Fibroblast of mammary gland (primary cell): ENCODE measurements around the gene IFITM5.

Source experiments
- DNase-seq: peaks from one replicate; pipeline ENCODE4 v3.0.0-alpha.2; 2010; ENCODE audit warnings: low read depth
- H3K4me3 ChIP-seq: 2 replicates; pipeline ENCODE4 v1.5.1; 2011; ENCODE audit warnings: low read depth, mild to moderate bottlenecking, low read length, moderate library complexity; ENCODE audit not compliant: control insufficient read depth
- TF ChIP-seq, protein P1 (sequence below): conservative IDR thresholded peaks from 2 replicates; pipeline ENCODE4 v1.5.1; 2011; ENCODE audit warnings: low read depth, low read length, inconsistent platforms; ENCODE audit not compliant: control insufficient read depth, insufficient read depth

IFITM5 gene

DNA sequence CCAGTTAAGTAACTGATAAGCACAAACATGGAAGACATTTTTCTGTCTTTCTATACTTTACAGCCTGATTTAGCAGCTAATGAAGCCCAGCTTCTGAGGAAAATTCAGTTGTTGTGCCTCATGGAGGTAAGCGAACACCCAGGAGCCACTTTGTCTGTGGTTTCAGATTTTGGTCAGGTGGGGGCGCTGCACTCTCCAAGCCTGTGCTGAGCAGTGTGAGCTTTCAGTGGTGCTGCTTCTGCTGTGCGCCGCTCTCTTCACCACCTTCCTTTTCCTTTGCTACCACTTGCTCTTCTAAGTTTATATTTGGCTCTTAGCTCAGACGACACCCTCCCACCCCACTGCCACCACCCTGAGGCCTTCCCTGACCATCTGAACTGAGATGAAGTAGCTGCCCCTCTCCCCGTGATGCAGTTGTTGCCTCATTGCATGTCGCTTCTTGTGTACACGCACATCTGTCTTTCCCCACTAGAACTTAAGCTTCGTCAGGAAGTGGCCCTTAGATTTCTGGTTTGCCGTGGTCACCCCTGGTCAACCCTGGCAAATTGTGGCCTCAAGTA lies 48.5 kb downstream of the IFITM5 start:
- no peak overlapping the region for H3K4me3 ChIP-seq
- TF ChIP-seq, protein P1, sequence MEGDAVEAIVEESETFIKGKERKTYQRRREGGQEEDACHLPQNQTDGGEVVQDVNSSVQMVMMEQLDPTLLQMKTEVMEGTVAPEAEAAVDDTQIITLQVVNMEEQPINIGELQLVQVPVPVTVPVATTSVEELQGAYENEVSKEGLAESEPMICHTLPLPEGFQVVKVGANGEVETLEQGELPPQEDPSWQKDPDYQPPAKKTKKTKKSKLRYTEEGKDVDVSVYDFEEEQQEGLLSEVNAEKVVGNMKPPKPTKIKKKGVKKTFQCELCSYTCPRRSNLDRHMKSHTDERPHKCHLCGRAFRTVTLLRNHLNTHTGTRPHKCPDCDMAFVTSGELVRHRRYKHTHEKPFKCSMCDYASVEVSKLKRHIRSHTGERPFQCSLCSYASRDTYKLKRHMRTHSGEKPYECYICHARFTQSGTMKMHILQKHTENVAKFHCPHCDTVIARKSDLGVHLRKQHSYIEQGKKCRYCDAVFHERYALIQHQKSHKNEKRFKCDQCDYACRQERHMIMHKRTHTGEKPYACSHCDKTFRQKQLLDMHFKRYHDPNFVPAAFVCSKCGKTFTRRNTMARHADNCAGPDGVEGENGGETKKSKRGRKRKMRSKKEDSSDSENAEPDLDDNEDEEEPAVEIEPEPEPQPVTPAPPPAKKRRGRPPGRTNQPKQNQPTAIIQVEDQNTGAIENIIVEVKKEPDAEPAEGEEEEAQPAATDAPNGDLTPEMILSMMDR = peak; percentile 69
- peak; percentile 59 for DNase-seq

DNA sequence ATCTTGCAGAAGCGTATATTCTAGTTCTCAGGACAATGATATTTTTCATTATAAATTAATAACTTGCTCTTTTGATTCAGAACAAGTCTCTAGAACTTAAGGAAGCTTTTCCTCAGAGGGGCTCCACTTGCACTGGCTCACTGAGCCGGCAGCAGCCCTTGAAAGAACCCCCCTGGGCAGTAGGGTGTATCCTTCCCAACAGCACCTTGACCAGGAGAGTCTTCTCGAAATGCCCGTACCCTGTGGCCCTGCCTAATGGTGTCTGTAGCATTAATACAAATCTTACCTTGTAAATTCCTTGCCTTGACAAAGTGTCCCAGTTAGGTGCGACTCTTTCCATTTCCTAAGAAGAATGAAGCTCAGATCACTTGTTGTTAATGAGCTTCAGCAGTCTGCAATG lies 49.1 kb downstream of the IFITM5 start:
- DNase-seq = no peak
- TF ChIP-seq, protein P1 = no peak
- no peak overlapping the region for H3K4me3 ChIP-seq

DNA sequence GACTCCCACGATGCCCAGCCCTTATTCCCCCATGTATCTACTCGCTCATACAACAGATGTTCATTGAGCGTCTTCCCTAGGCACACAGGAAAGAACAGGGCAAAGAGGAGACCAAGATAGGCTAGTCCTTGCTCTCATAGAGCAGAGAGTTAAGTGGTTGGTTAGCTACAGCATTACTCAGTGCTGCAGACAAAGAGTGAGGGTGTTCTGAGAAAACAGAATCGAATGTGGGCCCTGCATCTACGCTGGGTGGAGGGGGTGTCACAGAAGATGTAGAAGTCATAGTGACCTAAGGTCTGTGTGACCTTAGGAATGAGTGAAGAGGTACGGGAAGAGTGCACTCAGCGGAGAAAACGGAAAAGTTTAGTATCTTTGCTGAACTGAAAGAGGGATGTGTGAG lies 50.3 kb downstream of the IFITM5 start:
- TF ChIP-seq, protein P1 = no peak
- H3K4me3 ChIP-seq = no peak overlapping the region
- DNase-seq = no peak
